ENCODE data around the gene CMTM3. TPM values are rescaled to one million over a fixed set of nuclear protein-coding genes. Genes with fewer than 3 reads are reported as not detected.

The CMTM3 gene
- total RNA-seq, 2 experiments from 2014 or later = 46.3 to 49.3 TPM

DNA sequence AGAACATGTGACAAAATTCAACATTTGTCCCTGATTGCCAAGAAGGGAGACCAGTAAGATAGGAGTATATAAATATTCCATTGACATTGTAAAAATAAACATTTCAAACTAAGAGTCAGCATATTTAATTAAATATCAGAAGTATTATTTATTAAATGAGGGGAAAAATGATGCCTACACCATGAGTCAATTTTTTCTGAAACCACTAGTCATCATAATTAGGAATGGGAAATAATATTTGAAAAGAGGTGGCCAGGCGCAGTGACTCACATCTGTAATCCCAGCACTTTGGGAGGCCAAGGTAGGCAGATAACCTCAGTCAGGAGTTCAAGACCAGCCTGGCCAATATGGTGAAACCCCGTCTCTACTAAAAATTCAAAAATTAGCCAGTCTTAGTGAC, 36.1 kb upstream of the CMTM3 start:
- no peaks in the 10 kb centered on the region for H3K27me3 Mint-ChIP-seq
- peaks cover 6% of the 10 kb centered on the region for H3K4me1 Mint-ChIP-seq (ENCODE audit: low read depth)
- H3K27ac Mint-ChIP-seq = no peak overlapping the region
- intact Hi-C loops (cut with DNase I, micrococcal nuclease) = no loop called here
- peaks cover 42% of the 10 kb centered on the region for H3K36me3 Mint-ChIP-seq (ENCODE audit: low read depth)
- Histone ChIP-seq H3K4me3 (ENCODE audit: low read length) (no peak overlapping the region), H3K4me1 (ENCODE audit: insufficient read depth, low read length) (no peaks in the 10 kb centered on the region), H3K27me3 (ENCODE audit: control insufficient read depth in 1 of 2, insufficient read depth in 2 of 2, low read length in 2 of 2) (no peaks in the 10 kb centered on the region), H3K36me3 (ENCODE audit: insufficient read depth, low read length) (peaks cover 37% of the 10 kb centered on the region), H3K9me3 (ENCODE audit: control insufficient read depth in 1 of 2, insufficient read depth in 1 of 2, low read length in 2 of 2) (peaks cover 0 to 3% of the 10 kb centered on the region in 2 experiments), H3K27ac (ENCODE audit: low read depth in 1 of 2, low read length in 2 of 2) (no peak overlapping the region)
- DNase-seq (no peak), ATAC-seq (ENCODE audit: poor library complexity) (no peak)
- POLR2A ChIA-PET = interaction anchor here (1.9 kb wide), 1 partner anchor 16 kb away, joined by 5 read pairs; the partner anchor contains the start of gene CKLF
- CTCF ChIA-PET = interaction anchor here (0.9 kb wide), 1 partner anchor 8 kb away, joined by 3 read pairs; no protein-coding TSS in a partner anchor
- TF ChIP-seq, protein P1, sequence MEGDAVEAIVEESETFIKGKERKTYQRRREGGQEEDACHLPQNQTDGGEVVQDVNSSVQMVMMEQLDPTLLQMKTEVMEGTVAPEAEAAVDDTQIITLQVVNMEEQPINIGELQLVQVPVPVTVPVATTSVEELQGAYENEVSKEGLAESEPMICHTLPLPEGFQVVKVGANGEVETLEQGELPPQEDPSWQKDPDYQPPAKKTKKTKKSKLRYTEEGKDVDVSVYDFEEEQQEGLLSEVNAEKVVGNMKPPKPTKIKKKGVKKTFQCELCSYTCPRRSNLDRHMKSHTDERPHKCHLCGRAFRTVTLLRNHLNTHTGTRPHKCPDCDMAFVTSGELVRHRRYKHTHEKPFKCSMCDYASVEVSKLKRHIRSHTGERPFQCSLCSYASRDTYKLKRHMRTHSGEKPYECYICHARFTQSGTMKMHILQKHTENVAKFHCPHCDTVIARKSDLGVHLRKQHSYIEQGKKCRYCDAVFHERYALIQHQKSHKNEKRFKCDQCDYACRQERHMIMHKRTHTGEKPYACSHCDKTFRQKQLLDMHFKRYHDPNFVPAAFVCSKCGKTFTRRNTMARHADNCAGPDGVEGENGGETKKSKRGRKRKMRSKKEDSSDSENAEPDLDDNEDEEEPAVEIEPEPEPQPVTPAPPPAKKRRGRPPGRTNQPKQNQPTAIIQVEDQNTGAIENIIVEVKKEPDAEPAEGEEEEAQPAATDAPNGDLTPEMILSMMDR (IDR thresholded peaks at IDR 0.05) = no peak
- no peak overlapping the region for H3K4me3 Mint-ChIP-seq
- H3K9me3 Mint-ChIP-seq = no peaks in the 10 kb centered on the region

DNA sequence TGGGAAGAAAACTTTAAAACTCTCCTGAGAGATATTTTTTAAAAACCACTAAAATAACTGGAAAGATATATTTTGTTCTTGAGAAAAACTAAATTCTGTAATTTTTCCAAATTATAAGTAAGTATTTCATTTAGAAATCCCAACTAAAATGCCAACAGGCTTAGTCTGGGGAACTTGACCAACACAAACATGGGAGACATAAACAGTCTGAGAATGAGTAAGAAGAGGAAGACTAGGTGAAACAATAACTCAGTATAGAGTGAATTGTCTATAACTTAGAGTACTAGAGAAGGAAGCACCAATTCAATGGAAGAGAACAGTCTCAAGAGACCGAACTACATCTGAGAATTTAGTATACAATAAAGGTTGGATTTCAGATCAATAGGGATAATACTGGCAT, 35.4 kb upstream of the CMTM3 start:
- Mint-ChIP-seq H3K4me3 (no peak overlapping the region), H3K9me3 (no peaks in the 10 kb centered on the region), H3K27me3 (no peaks in the 10 kb centered on the region), H3K27ac (peak overlapping the region; percentile 63), H3K4me1 (ENCODE audit: low read depth) (peaks cover under 1% of the 10 kb centered on the region), H3K36me3 (ENCODE audit: low read depth) (peaks cover 35% of the 10 kb centered on the region)
- H3K4me1 ChIP-seq (ENCODE audit: insufficient read depth, low read length) = no peaks in the 10 kb centered on the region
- H3K27ac ChIP-seq (ENCODE audit: low read depth in 1 of 2, low read length in 2 of 2) = no peak overlapping the region
- TF ChIP-seq, protein P1 (IDR thresholded peaks at IDR 0.05) = no peak
- ChIA-PET POLR2A (interaction anchor here (1.9 to 2.0 kb wide), 2 partner anchors 10 to 17 kb away, joined by 5 to 8 read pairs; partner anchors contain the start of genes CKLF and CMTM2), CTCF (interaction anchor here (0.9 to 1.5 kb wide), 4 partner anchors 9 to 21 kb away, joined by 3 to 7 read pairs (median 3); no protein-coding TSS in a partner anchor)
- intact Hi-C loops (cut with DNase I, micrococcal nuclease) = no loop called here
- peaks cover 0 to 3% of the 10 kb centered on the region in 2 experiments for H3K9me3 ChIP-seq (ENCODE audit: control insufficient read depth in 1 of 2, insufficient read depth in 1 of 2, low read length in 2 of 2)
- no peak overlapping the region for H3K4me3 ChIP-seq (ENCODE audit: low read length)
- ATAC-seq (ENCODE audit: poor library complexity) = no peak
- no peak for DNase-seq
- peaks cover 29% of the 10 kb centered on the region for H3K36me3 ChIP-seq (ENCODE audit: insufficient read depth, low read length)
- no peaks in the 10 kb centered on the region for H3K27me3 ChIP-seq (ENCODE audit: control insufficient read depth in 1 of 2, insufficient read depth in 2 of 2, low read length in 2 of 2)

- ChIA-PET POLR2A (interaction anchor here (0.6 to 2.0 kb wide), 4 partner anchors 9 to 157 kb away, joined by 3 to 8 read pairs (median 4); partner anchors contain the start of genes CKLF and CMTM2), CTCF (interaction anchor here (1.0 to 1.5 kb wide), 3 partner anchors 13 to 22 kb away, joined by 3 to 7 read pairs (median 3); no protein-coding TSS in a partner anchor)
- Mint-ChIP-seq H3K27ac (peak overlapping the region; percentile 63), H3K4me3 (no peak overlapping the region), H3K9me3 (no peaks in the 10 kb centered on the region), H3K4me1 (ENCODE audit: low read depth) (no peaks in the 10 kb centered on the region), H3K27me3 (no peaks in the 10 kb centered on the region), H3K36me3 (ENCODE audit: low read depth) (peaks cover 29% of the 10 kb centered on the region)
- H3K4me3 ChIP-seq (ENCODE audit: low read length) = no peak overlapping the region
- no peak for DNase-seq
- no peaks in the 10 kb centered on the region for H3K27me3 ChIP-seq (ENCODE audit: control insufficient read depth in 1 of 2, insufficient read depth in 2 of 2, low read length in 2 of 2)
- peaks cover 22% of the 10 kb centered on the region for H3K36me3 ChIP-seq (ENCODE audit: insufficient read depth, low read length)
- H3K9me3 ChIP-seq (ENCODE audit: control insufficient read depth in 1 of 2, insufficient read depth in 1 of 2, low read length in 2 of 2) = peaks cover 0 to 3% of the 10 kb centered on the region in 2 experiments
- ATAC-seq (ENCODE audit: poor library complexity) = no peak
- TF ChIP-seq, protein P1 (IDR thresholded peaks at IDR 0.05) = no peak
- H3K27ac ChIP-seq (ENCODE audit: low read depth in 1 of 2, low read length in 2 of 2) = no peak overlapping the region
- intact Hi-C loops (cut with DNase I, micrococcal nuclease) = no loop called here
- H3K4me1 ChIP-seq (ENCODE audit: insufficient read depth, low read length) = no peaks in the 10 kb centered on the region
Measured at GRCh38 chr16:66569827-66570405, 34.6 kb upstream of the CMTM3 start.
